Kidney glomerular epithelial cell (primary cell): ENCODE measurements around the gene MRGPRD.

Experiments used
- DNase-seq: peaks from one replicate; lab custom pipeline; 2025; lab: John Stamatoyannopoulos, UW

Gene MRGPRD

GRCh38 chr11:68946416-68947090, 34.2 kb downstream of the MRGPRD start:
- DNase-seq: peak; percentile 77

GRCh38 chr11:68942751-68943271, 38.0 kb downstream of the MRGPRD start:
- DNase-seq: no peak

GRCh38 chr11:68942095-68942620, 38.6 kb downstream of the MRGPRD start:
- DNase-seq: no peak

- DNase-seq: no peak
These were observed 39.3 kb downstream of the MRGPRD start for GRCh38 chr11:68941324-68942094.

- DNase-seq: no peak
These were observed 40.0 kb downstream of the MRGPRD start for GRCh38 chr11:68940651-68941323.

GRCh38 chr11:68939583-68940555, 40.9 kb downstream of the MRGPRD start:
- DNase-seq: no peak

- no peak for DNase-seq
These were observed 41.8 kb downstream of the MRGPRD start for GRCh38 chr11:68938816-68939582.

- DNase-seq: no peak
These were observed 42.7 kb downstream of the MRGPRD start for GRCh38 chr11:68938088-68938487.

GRCh38 chr11:68936676-68937620, 43.8 kb downstream of the MRGPRD start:
- DNase-seq: no peak

- no peak for DNase-seq
These were observed 44.5 kb downstream of the MRGPRD start for GRCh38 chr11:68936358-68936636.

GRCh38 chr11:68935516-68936357, 45.0 kb downstream of the MRGPRD start:
- no peak for DNase-seq

- no peak for DNase-seq
These were observed 45.7 kb downstream of the MRGPRD start for GRCh38 chr11:68935066-68935465.

- DNase-seq: no peak
These were observed 46.1 kb downstream of the MRGPRD start for GRCh38 chr11:68934666-68935065.

- no peak for DNase-seq
These were observed 46.5 kb downstream of the MRGPRD start for GRCh38 chr11:68934321-68934645.

- DNase-seq: no peak
These were observed 47.0 kb downstream of the MRGPRD start for GRCh38 chr11:68933605-68934320.

- DNase-seq: no peak
These were observed 47.7 kb downstream of the MRGPRD start for GRCh38 chr11:68932933-68933577.

GRCh38 chr11:68932358-68932757, 48.4 kb downstream of the MRGPRD start:
- DNase-seq: no peak

- DNase-seq: no peak
These were observed 48.9 kb downstream of the MRGPRD start for GRCh38 chr11:68931911-68932310.
